ENCODE results near the gene SYNM.
"Not testable (repeated sequence)": the region's sequence is repeated elsewhere in the genome, so short reads cannot be mapped to it uniquely, and the experiment has no call there.

Gene SYNM

DNA sequence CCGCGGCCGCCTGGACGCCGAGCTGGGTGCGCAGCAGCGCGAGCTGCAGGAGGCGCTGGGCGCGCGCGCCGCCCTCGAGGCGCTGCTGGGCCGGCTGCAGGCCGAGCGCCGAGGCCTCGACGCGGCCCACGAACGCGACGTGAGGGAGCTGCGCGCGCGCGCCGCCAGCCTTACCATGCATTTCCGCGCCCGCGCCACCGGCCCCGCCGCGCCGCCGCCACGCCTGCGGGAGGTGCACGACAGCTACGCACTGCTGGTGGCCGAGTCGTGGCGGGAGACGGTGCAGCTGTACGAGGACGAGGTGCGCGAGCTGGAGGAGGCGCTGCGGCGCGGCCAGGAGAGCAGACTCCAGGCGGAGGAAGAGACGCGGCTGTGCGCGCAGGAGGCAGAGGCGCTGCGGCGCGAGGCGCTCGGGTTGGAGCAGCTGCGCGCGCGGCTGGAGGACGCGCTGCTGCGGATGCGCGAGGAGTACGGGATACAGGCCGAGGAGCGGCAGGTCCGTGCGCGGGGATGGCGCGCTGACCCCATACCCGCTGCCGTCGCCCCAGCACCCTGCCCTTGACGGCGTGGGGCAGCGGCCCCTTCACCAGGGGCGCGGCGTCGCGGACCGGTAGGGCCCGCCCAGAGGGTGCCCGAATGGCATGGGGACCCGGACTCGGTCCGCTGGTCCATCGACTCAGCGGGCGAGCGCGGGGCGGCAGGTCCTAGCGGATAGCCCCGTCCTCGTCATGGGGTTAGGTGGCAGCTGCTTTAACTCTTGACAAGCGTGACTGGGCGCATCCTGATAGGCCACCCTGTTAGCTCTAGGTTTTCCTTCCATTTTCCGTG is 848 bp downstream of the SYNM start:
- DNase-seq (ENCODE audit: low read depth, low spot score) = no peak

- no peak for DNase-seq (ENCODE audit: low read depth, low spot score)
These were observed 1.7 kb downstream of the SYNM start for GRCh38 chr15:99106417-99107220.

- DNase-seq (ENCODE audit: low read depth, low spot score) = no peak
These were observed 4.1 kb downstream of the SYNM start for GRCh38 chr15:99108993-99109392.

- no peak for DNase-seq (ENCODE audit: low read depth, low spot score)
These were observed 4.7 kb downstream of the SYNM start for GRCh38 chr15:99109555-99110021.

- DNase-seq (ENCODE audit: low read depth, low spot score) = no peak
These were observed 5.2 kb downstream of the SYNM start for GRCh38 chr15:99110093-99110492.

DNA sequence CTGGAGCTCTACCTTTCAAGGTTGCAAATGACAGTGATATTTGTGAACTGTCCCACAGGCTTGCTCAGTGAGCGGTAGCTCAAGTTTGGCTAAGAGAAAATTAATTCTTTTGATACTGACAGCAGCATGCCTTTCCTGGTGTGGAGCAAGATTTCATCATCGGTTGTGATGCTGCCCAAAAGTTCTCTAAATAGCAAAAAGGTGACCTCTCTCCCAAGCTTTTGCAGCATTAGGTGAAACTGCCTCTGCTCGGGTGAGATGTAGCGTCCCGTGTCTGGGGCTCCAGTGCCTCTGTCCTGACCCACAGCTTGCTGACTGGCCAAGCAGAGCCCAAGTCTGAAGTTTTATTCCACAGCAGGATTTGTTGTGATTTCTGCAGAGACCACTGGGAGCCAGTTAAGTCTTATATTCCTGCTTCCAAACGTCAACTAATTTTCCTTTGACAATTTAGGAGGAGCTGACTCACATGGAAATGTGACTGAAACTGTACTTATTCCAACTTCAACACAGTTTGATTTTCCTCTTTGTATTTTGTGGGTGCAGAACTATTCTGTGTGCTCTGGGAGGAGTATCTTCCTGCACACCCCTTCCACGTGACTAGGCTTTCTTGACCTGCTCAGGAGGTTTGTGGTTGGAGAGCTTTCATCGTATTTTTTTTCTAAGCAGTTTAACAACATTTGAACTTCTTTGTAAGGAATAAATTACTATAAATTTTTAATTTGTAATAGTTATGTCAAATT is 5.9 kb downstream of the SYNM start:
- DNase-seq (ENCODE audit: low read depth, low spot score) = no peak

- not testable (repeated sequence) for DNase-seq (ENCODE audit: low read depth, low spot score)
These were observed 6.8 kb downstream of the SYNM start for GRCh38 chr15:99111641-99112040.

GRCh38 chr15:99113547-99114271 is 8.8 kb downstream of the SYNM start:
- no peak for DNase-seq (ENCODE audit: low read depth, low spot score)

- DNase-seq (ENCODE audit: low read depth, low spot score) = no peak
These were observed 9.8 kb downstream of the SYNM start for GRCh38 chr15:99114511-99115299.

- no peak for DNase-seq (ENCODE audit: low read depth, low spot score)
These were observed 10.7 kb downstream of the SYNM start for GRCh38 chr15:99115300-99116215.

DNA sequence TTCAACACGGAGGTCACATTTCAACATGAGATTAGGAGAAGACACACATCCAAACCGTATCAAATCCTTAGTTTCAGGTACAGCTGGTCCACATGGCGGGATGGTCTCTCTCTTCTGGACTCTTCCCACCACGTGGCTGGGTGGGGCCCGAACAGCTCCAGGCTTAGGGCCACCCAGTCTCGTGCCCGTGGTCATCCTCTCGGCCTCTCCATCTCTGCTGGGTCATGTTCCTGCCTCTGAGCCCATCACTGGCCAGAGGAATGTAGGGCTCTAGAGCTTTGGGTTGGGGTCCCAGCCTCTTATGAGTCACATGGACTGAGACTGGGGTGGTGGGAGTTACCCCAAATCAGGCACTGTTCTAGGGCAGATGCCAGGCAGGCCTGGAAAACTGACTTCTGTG is 12.2 kb downstream of the SYNM start:
- no peak for DNase-seq (ENCODE audit: low read depth, low spot score)

DNA sequence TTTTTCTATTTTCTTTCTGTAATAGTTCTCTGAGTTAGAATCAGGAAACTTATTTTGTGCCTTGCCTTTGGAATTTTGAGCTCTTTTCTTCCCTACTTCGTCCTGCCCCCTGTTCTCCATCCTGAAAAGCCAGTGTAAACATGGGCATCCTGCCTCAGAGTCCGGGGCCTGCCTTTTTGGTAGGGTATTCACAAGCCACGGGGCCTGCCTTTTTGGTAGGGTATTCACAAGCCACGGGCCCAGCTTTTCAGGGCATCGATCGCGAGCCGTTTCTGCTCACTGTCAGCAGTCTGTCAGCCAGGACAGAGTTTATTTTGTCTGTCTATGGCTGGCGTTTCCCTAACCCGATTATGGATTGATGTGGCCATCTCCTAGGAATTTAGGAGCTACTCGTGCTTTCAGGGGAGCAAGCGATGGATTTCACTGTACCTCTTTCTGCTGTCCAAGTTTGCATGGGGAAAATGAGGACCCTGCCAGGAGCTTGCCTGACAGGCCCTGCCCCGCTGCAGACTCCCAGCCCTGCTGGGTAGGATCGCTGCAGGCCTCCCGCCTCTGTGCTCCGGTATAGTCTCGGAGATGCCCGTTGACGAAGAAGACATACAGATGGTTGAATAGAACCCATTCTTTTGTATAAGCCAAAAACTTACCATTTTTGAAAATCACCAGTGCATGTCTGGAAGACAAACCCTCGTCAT is 12.8 kb downstream of the SYNM start:
- no peak for DNase-seq (ENCODE audit: low read depth, low spot score)

- no peak for DNase-seq (ENCODE audit: low read depth, low spot score)
These were observed 13.4 kb downstream of the SYNM start for GRCh38 chr15:99118258-99118632.

DNA sequence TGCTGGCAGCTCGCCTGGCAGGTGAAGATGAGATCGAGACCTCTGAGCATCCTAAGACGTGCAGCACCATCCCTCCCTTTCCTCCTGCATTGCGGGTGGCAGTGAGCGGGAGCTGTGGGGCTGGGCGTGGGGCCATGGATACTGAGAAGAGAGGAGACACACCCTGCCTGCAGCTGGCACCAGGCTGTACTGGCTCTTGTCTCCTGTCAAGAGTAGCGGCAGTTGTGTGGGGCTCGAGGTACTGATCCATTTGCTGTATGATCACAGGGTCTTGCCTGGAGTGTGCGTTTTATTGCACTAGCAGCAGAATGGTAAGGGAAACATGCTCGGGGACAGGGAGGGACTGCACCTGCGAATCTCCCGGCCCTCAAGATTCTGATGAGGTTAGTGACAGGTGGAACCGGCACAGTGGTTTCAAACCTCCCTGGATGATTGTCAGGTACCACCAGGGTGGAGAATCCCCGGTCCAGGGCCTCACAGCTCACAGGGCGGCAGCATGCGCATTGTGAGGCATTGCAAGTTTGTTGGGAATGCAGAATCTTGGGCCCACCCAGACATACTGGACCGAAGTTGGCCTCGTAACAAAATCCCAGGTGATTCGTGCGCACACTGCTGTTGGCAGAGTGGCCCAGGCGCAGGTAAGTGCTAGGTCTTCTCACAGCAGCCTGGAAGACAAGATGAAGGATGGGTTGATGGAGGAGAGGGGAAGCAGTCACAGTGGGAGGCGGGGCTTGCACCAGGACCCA is 14.1 kb downstream of the SYNM start:
- DNase-seq (ENCODE audit: low read depth, low spot score) = no peak

GRCh38 chr15:99120050-99120777 is 15.3 kb downstream of the SYNM start:
- no peak for DNase-seq (ENCODE audit: low read depth, low spot score)

DNA sequence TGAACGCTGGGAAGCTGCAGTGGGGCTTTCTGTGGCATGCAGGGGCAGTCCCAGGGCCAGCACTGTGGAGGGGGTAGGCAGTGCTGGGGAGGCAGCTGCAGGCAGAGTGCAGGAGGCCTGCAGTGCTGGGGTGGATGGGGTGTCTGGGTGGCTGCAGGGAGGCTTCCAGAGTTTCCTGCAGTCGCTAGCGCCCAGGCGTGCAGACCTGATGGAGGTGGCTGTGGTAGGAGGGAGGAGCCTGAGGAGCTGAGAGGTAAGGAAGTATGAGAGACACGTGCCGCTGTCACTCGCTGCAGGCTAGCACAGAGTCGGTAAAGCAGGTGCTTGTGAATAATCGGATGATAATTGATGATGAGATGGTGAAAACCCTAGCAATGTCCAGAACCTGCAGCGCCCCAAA is 16.3 kb downstream of the SYNM start:
- DNase-seq (ENCODE audit: low read depth, low spot score) = no peak

DNA sequence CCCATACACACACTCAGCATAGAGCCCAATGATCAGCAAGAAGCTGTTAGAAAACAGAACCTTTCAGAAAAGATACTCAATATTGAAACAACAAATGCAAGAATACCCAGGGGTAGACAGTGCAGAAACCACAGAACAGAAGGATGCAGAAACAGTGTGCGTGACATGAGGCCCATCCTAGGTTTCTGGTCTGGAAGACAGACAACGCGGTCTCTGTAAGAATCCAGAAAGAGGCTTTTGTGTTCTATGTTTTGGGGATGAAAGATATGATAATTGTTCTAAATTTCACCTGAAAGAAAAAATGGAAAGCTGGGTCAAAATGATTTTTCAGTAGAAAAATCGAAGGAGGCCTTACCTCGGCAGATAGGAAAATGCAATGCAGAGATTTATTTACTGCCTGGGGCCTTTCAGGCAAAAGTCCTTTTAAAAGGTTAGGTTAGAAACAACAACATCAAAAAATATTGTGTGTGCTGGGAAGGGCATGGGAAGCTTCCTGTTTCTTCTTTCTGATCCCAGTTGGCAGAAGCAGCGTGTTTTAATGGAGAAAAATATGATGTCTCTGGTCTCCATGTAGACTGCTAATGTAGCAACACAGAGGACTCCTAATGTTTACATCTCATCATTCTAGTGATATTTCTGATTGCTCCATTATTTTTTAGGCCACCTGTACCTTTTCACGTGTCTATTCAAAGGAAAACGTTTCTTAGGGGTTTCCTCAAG is 17.0 kb downstream of the SYNM start:
- no peak for DNase-seq (ENCODE audit: low read depth, low spot score)
